Stimulated activated CD4-positive, alpha-beta T cell treated with anti-CD3 and anti-CD28 coated beads, TNF-alpha, amount 100 ng/mL, for 48 hours (primary cell): ENCODE data around the gene SSUH2.
"Not testable (repeated sequence)": the region's sequence is repeated elsewhere in the genome, so short reads cannot be mapped to it uniquely, and the experiment has no call there.

Experiments
- DNase-seq, 3 donors: peaks; one replicate each; pipeline ENCODE4 v3.0.0-alpha.2; 2020; ENCODE audit warnings: low read depth in 3 of 3

Gene SSUH2

GRCh38 chr3:8580434-8580833, 64.2 kb downstream of the SSUH2 start:
- not testable (repeated sequence) for DNase-seq

DNA sequence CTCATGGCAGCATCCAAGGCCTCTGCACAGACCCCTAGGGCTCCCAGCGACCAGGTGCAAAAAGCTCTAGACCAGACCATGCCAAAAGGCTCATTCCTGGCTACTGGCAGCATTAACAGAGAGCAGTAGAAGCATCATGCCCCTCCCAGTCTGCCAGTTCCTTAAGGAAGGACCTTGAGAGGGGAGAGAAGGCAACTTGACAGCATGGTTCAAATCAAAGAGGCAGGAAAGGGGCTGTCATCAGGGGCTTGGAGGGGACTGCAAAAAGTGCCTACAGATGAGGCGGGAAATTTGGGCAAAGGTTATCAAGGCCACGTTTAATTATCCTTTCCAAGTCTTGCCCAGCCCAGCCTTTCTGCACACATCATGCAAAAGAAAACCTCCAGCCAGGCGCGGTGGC, 64.7 kb downstream of the SSUH2 start:
- DNase-seq: no peak

DNA sequence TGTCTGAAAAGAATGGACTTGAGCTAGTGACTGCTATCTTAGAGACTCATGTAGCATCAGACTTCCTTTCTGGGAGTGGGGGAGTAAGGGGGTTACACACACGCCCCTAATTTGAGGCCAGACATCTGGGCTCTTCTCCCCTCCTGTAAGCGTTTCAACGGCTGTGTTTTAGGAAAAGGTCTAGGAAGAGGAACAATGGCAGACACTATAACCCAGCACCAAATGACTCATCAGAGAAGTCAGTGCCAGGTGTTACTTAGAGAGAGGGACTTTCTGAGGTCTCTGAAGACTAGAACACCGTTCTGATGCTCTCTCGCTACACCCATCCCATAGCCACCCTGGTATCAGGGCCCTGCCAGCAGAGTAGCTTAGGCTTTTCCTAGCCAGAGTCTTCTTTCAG, 65.5 kb downstream of the SSUH2 start:
- DNase-seq: no peak

GRCh38 chr3:8578282-8578681, 66.3 kb downstream of the SSUH2 start:
- DNase-seq: no peak

- DNase-seq: no peak
Observed at GRCh38 chr3:8576841-8577571, 67.6 kb downstream of the SSUH2 start.

DNA sequence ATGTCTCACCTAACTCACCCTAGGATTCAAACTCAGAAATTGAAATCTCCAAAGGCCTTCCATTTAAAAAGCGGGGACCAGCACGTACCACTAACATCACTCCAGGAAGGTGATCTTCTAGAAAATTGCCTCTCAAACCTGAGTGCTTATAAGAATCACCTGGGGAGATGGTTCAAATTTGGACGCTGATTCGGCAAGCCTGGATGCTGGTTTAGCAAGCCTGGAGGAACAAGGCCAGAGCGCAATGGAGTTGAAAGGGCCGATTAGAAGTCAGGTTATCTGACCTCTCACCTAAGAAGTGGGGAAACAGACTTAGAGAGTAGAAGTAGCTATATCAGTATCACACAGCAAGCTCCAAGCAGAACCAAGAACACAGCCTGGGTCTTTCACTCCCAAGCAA, 68.2 kb downstream of the SSUH2 start:
- no peak for DNase-seq

DNA sequence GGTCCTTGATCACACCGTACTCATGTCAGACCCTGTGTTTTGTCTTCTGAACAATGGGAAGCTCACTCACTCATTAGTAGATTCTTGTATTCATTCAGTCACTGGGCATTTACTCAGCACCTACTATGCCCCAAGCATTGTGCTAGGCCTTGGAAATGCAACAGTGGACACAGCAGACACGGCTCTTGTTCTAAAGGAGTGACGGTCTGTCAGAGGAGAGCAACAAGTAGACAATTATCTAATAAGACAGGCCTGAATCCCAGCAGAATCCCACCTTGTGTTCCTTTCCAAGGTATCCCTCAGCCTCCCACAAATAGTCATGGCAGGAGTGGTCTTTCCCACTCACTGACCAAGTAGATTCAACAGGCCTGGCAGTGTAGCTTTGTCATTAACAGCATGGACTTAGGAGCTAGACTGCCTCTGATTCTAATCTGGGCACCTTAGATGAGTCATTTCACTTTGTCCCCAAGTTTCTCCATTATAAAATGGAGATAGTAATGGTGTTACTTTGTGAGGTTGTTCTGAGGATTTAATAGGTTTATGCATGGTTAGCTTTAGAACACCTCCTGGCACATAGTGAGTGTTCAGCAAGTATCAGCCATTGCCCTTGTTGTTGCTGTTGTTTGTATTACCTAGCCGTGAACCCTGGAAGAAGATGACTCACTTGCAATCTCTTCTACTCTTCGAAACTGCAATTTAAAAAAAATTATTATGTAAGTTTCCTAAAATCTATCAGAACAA, 69.1 kb downstream of the SSUH2 start:
- no peak for DNase-seq

DNA sequence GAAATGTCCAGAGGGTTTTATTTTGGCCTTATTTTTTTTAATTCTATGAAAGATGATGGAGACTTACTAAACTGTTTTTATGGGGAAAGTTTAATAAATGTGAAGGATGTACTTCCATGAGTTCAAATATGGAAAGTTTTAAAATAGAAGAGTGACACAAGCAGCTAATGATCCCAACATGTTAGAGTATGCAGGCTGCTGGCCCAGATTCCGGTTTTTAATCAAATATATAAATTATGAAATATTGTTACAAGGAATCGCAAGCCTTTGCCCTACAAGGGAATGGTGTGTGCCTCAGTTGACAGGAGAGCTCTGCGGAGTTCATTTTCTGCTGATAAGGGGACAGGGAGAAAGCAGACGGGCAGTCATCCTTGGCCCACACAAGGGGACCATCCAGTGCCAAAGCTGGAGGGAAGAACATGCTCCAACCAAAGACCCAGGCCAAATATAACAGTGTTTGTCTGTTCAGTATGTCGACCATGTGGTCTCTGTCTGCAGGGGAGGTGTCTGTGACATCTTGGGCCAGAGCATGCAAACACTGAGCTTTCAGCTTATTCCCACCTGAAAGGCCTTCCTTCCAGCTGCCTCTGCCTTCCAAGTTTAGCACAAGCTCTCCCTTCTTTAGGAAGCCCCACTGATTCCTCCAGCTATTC, 69.8 kb downstream of the SSUH2 start:
- DNase-seq: no peak

DNA sequence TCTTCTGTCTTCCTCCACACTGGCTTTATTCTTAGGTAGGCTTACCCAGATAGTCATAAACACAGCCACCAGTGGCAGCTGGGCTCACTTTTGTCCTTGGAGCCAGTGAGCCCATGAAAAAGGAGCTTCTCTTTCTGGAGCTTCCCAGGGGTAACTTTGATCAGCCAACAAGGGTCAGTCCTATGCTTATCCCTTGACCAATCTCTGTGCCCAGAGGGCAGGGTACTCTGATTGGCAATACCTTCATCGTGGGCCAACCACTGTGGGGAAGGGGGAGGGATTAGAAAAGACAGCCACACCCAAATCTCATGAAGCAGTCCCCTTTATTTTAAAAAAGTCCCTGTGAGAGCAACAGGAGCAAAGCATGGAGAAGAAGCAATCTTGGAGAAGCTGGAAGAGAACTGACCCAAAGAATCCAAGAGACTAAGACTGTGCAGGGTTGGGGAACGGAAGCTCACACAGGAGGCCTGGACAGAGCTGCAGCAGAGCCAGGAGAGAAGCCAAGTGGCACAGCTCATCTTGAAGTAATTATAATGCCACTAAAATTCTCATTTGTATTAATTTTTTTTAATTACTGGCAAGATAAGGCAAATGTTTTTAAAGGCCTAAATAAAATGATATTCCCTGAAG, 70.4 kb downstream of the SSUH2 start:
- DNase-seq: no peak

DNA sequence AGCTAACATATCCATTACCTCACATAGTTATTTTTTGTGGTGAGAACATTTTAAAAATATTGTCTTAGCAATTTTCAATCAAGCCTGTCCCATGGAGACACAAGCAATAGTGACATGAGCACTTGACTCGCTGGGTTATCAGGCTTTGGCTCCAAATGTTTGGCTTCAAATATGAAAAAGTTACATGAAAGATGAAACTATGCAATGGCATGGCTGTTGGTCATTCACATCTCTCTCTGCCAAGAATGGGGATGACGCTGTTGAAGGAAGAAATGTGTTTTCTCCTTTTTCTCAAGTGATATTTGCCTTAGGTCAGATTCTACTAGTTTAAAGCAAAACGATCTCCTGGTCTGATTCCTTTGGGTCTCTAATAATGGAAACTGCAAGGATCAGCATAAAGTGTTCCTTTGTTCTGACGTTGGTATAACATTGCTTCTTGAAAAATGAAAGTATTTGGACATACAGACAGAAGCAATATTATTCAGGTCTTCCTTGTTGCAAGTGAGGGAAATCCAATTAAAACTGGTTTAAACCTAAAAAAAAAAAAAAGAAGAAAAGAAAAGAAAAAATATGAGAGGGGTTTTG, 71.2 kb downstream of the SSUH2 start:
- DNase-seq: no peak

DNA sequence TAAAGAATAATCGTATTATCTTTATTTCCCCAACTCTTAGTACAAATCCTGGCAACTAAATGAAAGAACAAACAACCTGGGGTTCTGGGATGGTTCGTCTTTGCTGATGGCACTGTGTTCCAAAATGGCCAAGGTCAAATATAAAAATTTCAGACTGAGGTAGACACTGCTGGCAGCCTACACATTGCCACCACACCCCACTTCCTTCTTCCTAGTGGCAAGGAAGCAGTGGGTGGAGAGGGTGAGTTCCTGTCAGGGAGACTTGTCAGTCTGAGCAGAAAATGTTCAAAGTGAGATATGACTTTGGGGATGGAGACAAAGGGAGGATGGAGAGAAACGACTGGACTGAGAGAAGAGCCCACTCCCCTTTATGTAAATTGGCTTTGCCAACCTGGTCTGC, 73.3 kb downstream of the SSUH2 start:
- DNase-seq: no peak
